ENCODE data around the gene GBE1. TPM values are rescaled to one million over a fixed set of nuclear protein-coding genes. Genes with fewer than 3 reads are reported as not detected.

GBE1 gene
- total and polyA plus RNA-seq, 9 of the 15 experiments (the other 6 are each of a cell fraction or from before 2014, with no cell fraction given) = 7.9 to 25.6 (median 13.1) TPM

- intact Hi-C loops (cut with micrococcal nuclease) (no loop called here), in situ Hi-C loops (cut with MboI) (no loop called here)
- ATAC-seq (no peak), DNase-seq (ENCODE audit: extremely low read depth in 1 of 4, low spot score in 3 of 4) (no peak), FAIRE-seq (no peak)
- Histone ChIP-seq H3K4me1 (replicated peaks in 1 of 2; ENCODE audit: control insufficient read depth in 2 of 2, insufficient read depth in 2 of 2, low read length in 2 of 2) (no peaks in the 10 kb centered on the region), H4K20me1 (replicated peaks; ENCODE audit: control insufficient read depth, insufficient read depth, low read length) (no peaks in the 10 kb centered on the region), H3K79me2 (ENCODE audit: control insufficient read depth, insufficient read depth, low read length) (no peaks in the 10 kb centered on the region), H3K27me3 (ENCODE audit: control insufficient read depth in 2 of 2, insufficient read depth in 2 of 2, low read length in 2 of 2) (no peaks in the 10 kb centered on the region), H3K4me3 (no peak overlapping the region), H3K27ac (ENCODE audit: extremely low read depth, low read depth, low read length) (no peak overlapping the region), H3K9me1 (ENCODE audit: control insufficient read depth, insufficient read depth, low read length) (no peaks in the 10 kb centered on the region), H3K9me3 (replicated peaks; ENCODE audit: control insufficient read depth, insufficient read depth, low read depth, low read length) (no peaks in the 10 kb centered on the region), H2AFZ (ENCODE audit: low read depth, low read length) (no peak overlapping the region), H3K4me2 (ENCODE audit: insufficient read depth, low read length) (no peak overlapping the region), H3K9ac (ENCODE audit: insufficient read depth in 1 of 2, low read depth in 2 of 2, low read length in 2 of 2) (no peak overlapping the region), H3K36me3 (ENCODE audit: control insufficient read depth, insufficient read depth, low read length) (no peaks in the 10 kb centered on the region)
- BruUV-seq (replicated peaks) = no TSS peak
- TF ChIP-seq TFE3 (CRISPR knock-in tag; IDR thresholded peaks at IDR 0.05) = no peak
- TF ChIP-seq SREBF2 (CRISPR knock-in tag; IDR thresholded peaks at IDR 0.05) = no peak
- no peak for TF ChIP-seq ZNF507 (tag; conservative IDR thresholded peaks at IDR 0.05)
- no peak for TF ChIP-seq ZSCAN29 (IDR thresholded peaks at IDR 0.05)
- TF ChIP-seq ZBTB17 (CRISPR knock-in tag; IDR thresholded peaks at IDR 0.05) = no peak
- TF ChIP-seq ETV1 (tag; conservative IDR thresholded peaks at IDR 0.05; ENCODE audit: low read depth) = no peak
- TF ChIP-seq TAF1 (IDR thresholded peaks at IDR 0.05; ENCODE audit: control insufficient read depth, extremely low read depth, insufficient read depth, low read length, severe bottlenecking) = no peak
- TF ChIP-seq NFIX (CRISPR knock-in tag; IDR thresholded peaks at IDR 0.05; ENCODE audit: low read depth) = no peak
- no peak for TF ChIP-seq EP400 (IDR thresholded peaks at IDR 0.05)
- TF ChIP-seq ZNF354B (CRISPR knock-in tag; IDR thresholded peaks at IDR 0.05) = no peak
- TF ChIP-seq, protein P1, sequence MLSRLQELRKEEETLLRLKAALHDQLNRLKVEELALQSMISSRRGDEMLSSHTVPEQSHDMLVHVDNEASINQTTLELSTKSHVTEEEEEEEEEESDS (CRISPR knock-in tag; IDR thresholded peaks at IDR 0.05) = no peak
- TF ChIP-seq, protein P2, sequence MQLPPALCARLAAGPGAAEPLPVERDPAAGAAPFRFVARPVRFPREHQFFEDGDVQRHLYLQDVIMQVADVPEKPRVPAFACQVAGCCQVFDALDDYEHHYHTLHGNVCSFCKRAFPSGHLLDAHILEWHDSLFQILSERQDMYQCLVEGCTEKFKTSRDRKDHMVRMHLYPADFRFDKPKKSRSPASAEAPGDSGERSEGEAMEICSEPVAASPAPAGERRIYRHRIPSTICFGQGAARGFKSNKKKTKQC (CRISPR knock-in tag; IDR thresholded peaks at IDR 0.05) = no peak
- TF ChIP-seq NR2C2 (CRISPR knock-in tag; IDR thresholded peaks at IDR 0.05) = no peak
- no peak for TF ChIP-seq NR2C2 (tag; IDR thresholded peaks at IDR 0.05)
- TF ChIP-seq ZFPM2 (CRISPR knock-in tag; IDR thresholded peaks at IDR 0.05) = no peak
- TF ChIP-seq NBN (IDR thresholded peaks at IDR 0.05; ENCODE audit: low read depth) = no peak
- no peak for TF ChIP-seq TAF15 (IDR thresholded peaks at IDR 0.05; ENCODE audit: low read depth, low read length)
- ChIA-PET CTCF (ENCODE audit: low intra/inter-chr PET ratio) (no interaction called here), POLR2A (no interaction called here)
These were observed 301.7 kb downstream of the GBE1 start for GRCh38 chr3:81459733-81460132.
